Heart right ventricle (tissue), 16 donors: ENCODE results near the gene CRYGB. TPM values are rescaled to one million over a fixed set of nuclear protein-coding genes. Genes with fewer than 3 reads are reported as not detected.
"Not testable (repeated sequence)": the region's sequence is repeated elsewhere in the genome, so short reads cannot be mapped to it uniquely, and the experiment has no call there.

ENCODE experiments used
- ATAC-seq, 8 donors: fragments of 200-7000 bp; cut with Tn5 transposase; one replicate each; pipeline ENCODE4 v1.9.1; 2020; ENCODE audit warnings: mild to moderate bottlenecking in 8 of 8, moderate library complexity in 8 of 8, moderate number of reproducible peaks in 1 of 8
- DNase-seq, 2 donors: peaks; one replicate each; pipeline ENCODE4 v3.0.0-alpha.2; 2020
- H3K27ac ChIP-seq, 10 donors: fragments of 200-600 bp; sonication (generic) in 2 of 10; one replicate each; pipeline versions ENCODE4 v1.5.0 to v1.8.0; 2020 to 2022; ENCODE audit warnings: mild to moderate bottlenecking in 3 of 10
- H3K27me3 ChIP-seq, 7 donors: fragments of 200-600 bp; one replicate each; pipeline ENCODE4 v1.8.0; 2021 to 2022; ENCODE audit warnings: mild to moderate bottlenecking in 2 of 7
- H3K36me3 ChIP-seq, 9 donors: fragments of 200-600 bp; sonication (generic) in 1 of 9; one replicate each; pipeline versions ENCODE4 v1.5.0 to v1.8.0; 2020 to 2022; ENCODE audit warnings: mild to moderate bottlenecking in 2 of 9
- H3K4me1 ChIP-seq, 9 donors: fragments of 200-600 bp; sonication (generic) in 1 of 9; one replicate each; pipeline versions ENCODE4 v1.5.0 to v1.8.0; 2020 to 2022; ENCODE audit warnings: mild to moderate bottlenecking in 4 of 9
- H3K4me3 ChIP-seq, 10 donors: fragments of 200-600 bp; sonication (generic) in 2 of 10; one replicate each; pipeline versions ENCODE4 v1.5.0 to v1.8.0; 2020 to 2022; ENCODE audit warnings: mild to moderate bottlenecking in 7 of 10, moderate library complexity in 2 of 10
- H3K9me3 ChIP-seq, 11 donors: fragments of 200-600 bp in 10 of 11; sonication (generic) in 2 of 11; one replicate each; pipeline versions ENCODE4 v1.5.0 to v1.8.0; 2013 to 2022; ENCODE audit warnings: mild to moderate bottlenecking in 2 of 11, control low read depth in 1 of 11, moderate library complexity in 1 of 11
- CTCF ChIP-seq, 9 donors: fragments of 200-600 bp; sonication (generic) in 2 of 9; IDR thresholded peaks; one replicate each; pipeline versions ENCODE4 v1.5.0 to v1.8.0; 2021 to 2022; ENCODE audit warnings: antibody characterized with exemption in 9 of 9, mild to moderate bottlenecking in 5 of 9, moderate library complexity in 1 of 9
- WGBS, 2 donors: extraction: QIAGEN DNeasy Blood & Tissue Kit; methylation state at CpG; one replicate each; pipeline ENCODE4 v1.1.7; 2013; ENCODE audit warnings: inconsistent platforms in 1 of 2; 5-methylcytosine and 5-hydroxymethylcytosine counted together
- intact Hi-C, 10 donors: fragments of 100-400 bp; cut with DNase I; formaldehyde crosslinking; loops; one replicate each; pipeline versions ENCODE4 v1.11.1 to v1.14.2; 2022
- polyA plus RNA-seq, 2 donors: library from polyadenylated mRNA; stranded (reverse); fragments of 200-250 nt; gene quantifications; one replicate each; pipeline ENCODE4 v1.2.3, GENCODE V29; 2013
- total RNA-seq, 10 donors: library from RNA; stranded (reverse); fragmentation: NEBNext Ultra II Directional in 3 of 10; extraction: Animal tissue kit (Norgen Biotek cat#: 25700) in 3 of 10; gene quantifications; one replicate each; pipeline versions ENCODE4 v1.2.1 to v1.2.4, GENCODE V29; 2021 to 2023
- donor health status: Arrhythmogenic right ventricular cardiomyopathy.
- donor health status: ischemic (EF 13 %, LVEDD 7.1; RV severe dilation, severe dysfunction).
- donor health status: healthy with polysubstance abuse.
- donor health status: DM: no; HTN: yes; CAD: no.
- donor health status: DM: no; HTN: no; CAD: no.
- donor health status: ischemic (EF 25% LVEDD 6.9; RV normal size, moderate dysfunction).
- donor health status: ischemic (EF 25% LVEDD 5.7; RV mildly dilated, moderate dysfunction).
- donor health status: healthy.
- donor health status: DM: yes; HTN: yes; CAD: no.
- donor health status: Ischemic cardiomyopathy.
- donor health status: ischemic (EF 35%, LVEDD 5.7; RV mildly dilated, moderate dysfunction).
- donor health status: nonischemic (EF 11% LVEDD 7.7; RV severe dilation, severe dysfunction).
- donor health status: DM: yes; HTN: yes; CAD: no.
- donor health status: PGD.
- donor health status: ischemic (EF 29% LVEDD 5.4; RV normal size, mild dysfunction).
- donor health status: nonischemic (EF 23%, LVEDD 6.1; RV moderate dilation, normal function).

CRYGB gene
- total and polyA plus RNA-seq, 12 donors = not detected

GRCh38 chr2:208142925-208143799, 2.8 kb downstream of the CRYGB start:
- peaks cover 0 to 5% (median 0%) of the 10 kb centered on the region in 11 donors for H3K9me3 ChIP-seq
- H3K36me3 ChIP-seq = no peaks in the 10 kb centered on the region
- WGBS, 2 donors = 55 to 87% methylated on average over 12 to 14 of the region's 14 CpGs
- H3K4me1 ChIP-seq = no peaks in the 10 kb centered on the region
- TF ChIP-seq CTCF (IDR thresholded peaks at IDR 0.05) = no peak
- DNase-seq = no peak
- intact Hi-C loops = no loop called here
- H3K27me3 ChIP-seq = no peaks in the 10 kb centered on the region
- no peak for ATAC-seq
- H3K4me3 ChIP-seq = no peak overlapping the region
- no peak overlapping the region for H3K27ac ChIP-seq

- WGBS, 2 donors = 44 to 52% methylated on average over 8 of the region's 8 CpGs
- ATAC-seq (no peak), DNase-seq (no peak)
- Histone ChIP-seq H3K4me1 (no peaks in the 10 kb centered on the region), H3K27ac (no peak overlapping the region), H3K9me3 (peaks cover 0 to 9% (median 0%) of the 10 kb centered on the region in 11 donors), H3K27me3 (no peaks in the 10 kb centered on the region), H3K36me3 (no peaks in the 10 kb centered on the region), H3K4me3 (no peak overlapping the region)
- intact Hi-C loops = no loop called here
- no peak for TF ChIP-seq CTCF (IDR thresholded peaks at IDR 0.05)
These were observed 3.6 kb downstream of the CRYGB start for GRCh38 chr2:208142240-208142924.

- Histone ChIP-seq H3K4me1 (no peaks in the 10 kb centered on the region), H3K4me3 (no peak overlapping the region), H3K27ac (no peak overlapping the region), H3K27me3 (peaks cover 0 to 3% (median 0%) of the 10 kb centered on the region in 7 donors), H3K36me3 (no peaks in the 10 kb centered on the region), H3K9me3 (peaks cover 0 to 9% (median 0%) of the 10 kb centered on the region in 11 donors)
- DNase-seq (no peak), ATAC-seq (no peak)
- intact Hi-C loops = no loop called here
- WGBS, 2 donors = 85 to 87% methylated on average over 18 of the region's 18 CpGs
- no peak for TF ChIP-seq CTCF (IDR thresholded peaks at IDR 0.05)
These were observed 6.5 kb downstream of the CRYGB start for GRCh38 chr2:208139447-208139846.

- intact Hi-C loops, H3K27ac ChIP-seq, H3K9me3 ChIP-seq, ATAC-seq, H3K36me3 ChIP-seq, H3K4me1 ChIP-seq, H3K27me3 ChIP-seq, DNase-seq, H3K4me3 ChIP-seq: not testable (repeated sequence)
- WGBS, 2 donors = 92 to 97% methylated on average over 7 of the region's 7 CpGs
These were observed 7.6 kb downstream of the CRYGB start for GRCh38 chr2:208138334-208138733.
